H1 (cell line): Measurements from ENCODE around the gene UXT. TPM values are rescaled to one million over a fixed set of nuclear protein-coding genes. Genes with fewer than 3 reads are reported as not detected.

ENCODE experiments used
- CTCF ChIA-PET: fragments of 300-600 bp; sonication (Branson Sonifier 250); formaldehyde crosslinking; loops from one replicate; lab custom pipeline; 2021; ENCODE audit not compliant: partially characterized antibody; lab: Charles Lee
- POLR2A ChIA-PET: fragments of 300-600 bp; sonication (Branson Sonifier 250); formaldehyde crosslinking; loops from one replicate; lab custom pipeline; 2021; ENCODE audit warnings: inconsistent platforms; ENCODE audit not compliant: partially characterized antibody; lab: Charles Lee
- DNase-seq, 2 experiments: peaks; one replicate each; pipeline versions ENCODE4 v3.0.0 to v3.0.0-alpha.2; 2010 to 2022; ENCODE audit warnings: low spot score in 2 of 2, low read depth in 1 of 2, mixed read lengths in 1 of 2
- FAIRE-seq: peaks from 2 replicates; lab custom pipeline; 2011; peaks lifted over from hg19 to GRCh38; lab: Jason Lieb, UNC
- H2AFZ ChIP-seq: 2 replicates; pipeline ENCODE4 v1.8.1; 2012; ENCODE audit warnings: low read length, inconsistent platforms
- H2AK5ac ChIP-seq: 2 replicates; pipeline ENCODE4 v1.6.1; 2013; ENCODE audit warnings: low read depth, low read length
- H2BK120ac ChIP-seq: replicated peaks from 2 replicates; pipeline ENCODE3; 2013; ENCODE audit warnings: low read depth, low read length, inconsistent platforms
- H2BK12ac ChIP-seq: 2 replicates; pipeline ENCODE4 v1.6.1; 2013; ENCODE audit warnings: low read depth, low read length
- H2BK15ac ChIP-seq: 2 replicates; pipeline ENCODE4 v1.6.1; 2013; ENCODE audit warnings: low read length
- H2BK20ac ChIP-seq: 2 replicates; pipeline ENCODE4 v1.6.1; 2013; ENCODE audit warnings: low read length
- H2BK5ac ChIP-seq: 2 replicates; pipeline ENCODE4 v1.6.1; 2013; ENCODE audit warnings: low read depth, low read length
- H3K14ac ChIP-seq: 2 replicates; pipeline ENCODE4 v1.6.1; 2013; ENCODE audit warnings: inconsistent platforms; ENCODE audit not compliant: insufficient read length
- H3K18ac ChIP-seq: 2 replicates; pipeline ENCODE4 v1.6.1; 2013; ENCODE audit warnings: low read length; ENCODE audit errors: extremely low read depth
- H3K23ac ChIP-seq: 2 replicates; pipeline ENCODE4 v1.6.1; 2013; ENCODE audit warnings: inconsistent platforms; ENCODE audit not compliant: insufficient read length
- H3K23me2 ChIP-seq: 2 replicates; pipeline ENCODE4 v1.6.1; 2013; ENCODE audit warnings: low read depth, low read length
- H3K27ac ChIP-seq: 2 replicates; pipeline ENCODE4 v1.6.1; 2011; ENCODE audit warnings: low read depth, low read length, inconsistent platforms
- H3K27me3 ChIP-seq, 4 experiments: replicated peaks in 1 of 4; 1 replicate in 1 of 4; 2 replicates in 3 of 4; pipeline versions ENCODE4 v1.6.1 to v1.8.1; 2011 to 2013; ENCODE audit warnings: low read length in 3 of 4, mild to moderate bottlenecking in 3 of 4, inconsistent platforms in 2 of 4, mixed read lengths in 2 of 4, moderate library complexity in 1 of 4; ENCODE audit not compliant: control insufficient read depth in 3 of 4, insufficient read depth in 3 of 4; ENCODE audit errors: extremely low read depth in 1 of 4
- H3K36me3 ChIP-seq, 4 experiments: 2 replicates each; pipeline versions ENCODE4 v1.6.1 to v1.8.1; 2011 to 2013; ENCODE audit warnings: mild to moderate bottlenecking in 4 of 4, low read length in 3 of 4, moderate library complexity in 2 of 4, control low read depth in 1 of 4, inconsistent platforms in 1 of 4; ENCODE audit not compliant: insufficient read depth in 4 of 4, control insufficient read depth in 2 of 4
- H3K4ac ChIP-seq: replicated peaks from 2 replicates; pipeline ENCODE3; 2013; ENCODE audit warnings: low read length, low read depth, mixed read lengths, inconsistent platforms; ENCODE audit not compliant: insufficient read length
- H3K4me1 ChIP-seq, 4 experiments: replicated peaks in 1 of 4; 1 replicate in 1 of 4; 2 replicates in 3 of 4; pipeline versions ENCODE4 v1.6.1 to v1.8.1; 2011 to 2013; ENCODE audit warnings: low read length in 3 of 4, inconsistent platforms in 2 of 4, mixed read lengths in 1 of 4; ENCODE audit not compliant: insufficient read depth in 4 of 4, control insufficient read depth in 3 of 4
- H3K4me2 ChIP-seq, 2 experiments: 2 replicates each; pipeline versions ENCODE4 v1.6.1 to v1.8.1; 2011 to 2013; ENCODE audit warnings: low read depth in 2 of 2, low read length in 2 of 2, control low read depth in 1 of 2, inconsistent platforms in 1 of 2, mild to moderate bottlenecking in 1 of 2; ENCODE audit not compliant: insufficient read depth in 1 of 2
- H3K4me3 ChIP-seq, 4 experiments: fragments of 200-600, 300-600 bp in 1 of 4; sonication (generic), shearing (Covaris generic), sonication (Bioruptor Twin) in 1 of 4; 2 replicates each; pipeline versions ENCODE4 v1.5.1 to v1.8.1; 2011 to 2016; ENCODE audit warnings: low read length in 4 of 4, low read depth in 3 of 4, control low read depth in 2 of 4, inconsistent platforms in 2 of 4, mild to moderate bottlenecking in 2 of 4, mixed read lengths in 1 of 4, moderate library complexity in 1 of 4; ENCODE audit not compliant: insufficient read depth in 2 of 4; ENCODE audit errors: extremely low read depth in 1 of 4
- H3K56ac ChIP-seq: replicated peaks from 2 replicates; pipeline ENCODE3; 2013; ENCODE audit warnings: low read depth, mild to moderate bottlenecking, mixed read lengths, low read length, inconsistent platforms; ENCODE audit not compliant: insufficient read length
- H3K79me1 ChIP-seq: 2 replicates; pipeline ENCODE4 v1.6.1; 2013; ENCODE audit warnings: low read depth, low read length, control low read depth
- H3K79me2 ChIP-seq, 2 experiments: 2 replicates each; pipeline versions ENCODE4 v1.6.1 to v1.8.1; 2012 to 2013; ENCODE audit warnings: low read length in 2 of 2, mild to moderate bottlenecking in 2 of 2, inconsistent platforms in 1 of 2; ENCODE audit not compliant: insufficient read depth in 2 of 2, control insufficient read depth in 1 of 2
- H3K9ac ChIP-seq, 4 experiments: replicated peaks in 1 of 4; 1 replicate in 1 of 4; 2 replicates in 3 of 4; pipeline versions ENCODE4 v1.6.1 to v1.8.1; 2011 to 2013; ENCODE audit warnings: low read depth in 3 of 4, low read length in 3 of 4, control low read depth in 2 of 4, mild to moderate bottlenecking in 2 of 4, moderate library complexity in 2 of 4, inconsistent platforms in 1 of 4; ENCODE audit errors: extremely low read depth in 1 of 4
- H3K9me3 ChIP-seq, 2 experiments: 2 replicates each; pipeline versions ENCODE4 v1.6.1 to v1.8.1; 2012 to 2013; ENCODE audit warnings: mild to moderate bottlenecking in 2 of 2, moderate library complexity in 2 of 2, control low read depth in 1 of 2, inconsistent platforms in 1 of 2, low read depth in 1 of 2, low read length in 1 of 2, mixed read lengths in 1 of 2; ENCODE audit not compliant: insufficient read depth in 2 of 2
- H4K20me1 ChIP-seq, 2 experiments: replicated peaks in 1 of 2; 2 replicates each; pipeline versions ENCODE3 to v1.8.1; 2011 to 2013; ENCODE audit warnings: inconsistent platforms in 2 of 2, low read length in 2 of 2, mild to moderate bottlenecking in 1 of 2; ENCODE audit not compliant: insufficient read depth in 2 of 2, control insufficient read depth in 1 of 2
- H4K5ac ChIP-seq: 2 replicates; pipeline ENCODE4 v1.6.1; 2013; ENCODE audit warnings: low read length, low read depth, mixed read lengths, inconsistent platforms; ENCODE audit not compliant: insufficient read length
- H4K8ac ChIP-seq: 2 replicates; pipeline ENCODE4 v1.8.0; 2013; ENCODE audit warnings: mild to moderate bottlenecking, moderate library complexity, low read length, inconsistent platforms; ENCODE audit not compliant: insufficient read depth; ENCODE audit errors: extremely low read depth
- H4K91ac ChIP-seq: replicated peaks from 2 replicates; pipeline ENCODE3; 2013; ENCODE audit warnings: low read length, mixed read lengths, inconsistent platforms; ENCODE audit not compliant: insufficient read length
- EP300 ChIP-seq, 2 experiments: IDR thresholded peaks; 1 replicate in 1 of 2; 2 replicates in 1 of 2; pipeline ENCODE4 v1.6.1; 2011 to 2012; ENCODE audit warnings: low read depth in 2 of 2, low read length in 2 of 2, mild to moderate bottlenecking in 2 of 2, borderline replicate concordance in 1 of 2, inconsistent platforms in 1 of 2, moderate library complexity in 1 of 2
- FOSL1 ChIP-seq: IDR thresholded peaks from 2 replicates; pipeline ENCODE4 v1.6.1; 2011; ENCODE audit warnings: mild to moderate bottlenecking, low read depth, low read length, moderate library complexity; ENCODE audit not compliant: insufficient read depth
- GTF2F1 ChIP-seq: IDR thresholded peaks from 2 replicates; pipeline ENCODE4 v1.6.1; 2012; ENCODE audit warnings: low read depth, low read length, improper control_type of control experiment, borderline replicate concordance
- SIN3A ChIP-seq, 2 experiments: IDR thresholded peaks in 1 of 2; conservative IDR thresholded peaks in 1 of 2; 2 replicates each; pipeline ENCODE4 v1.6.1; 2011 to 2012; ENCODE audit warnings: low read length in 2 of 2, improper control_type of control experiment in 1 of 2, low read depth in 1 of 2, mild to moderate bottlenecking in 1 of 2
- SP4 ChIP-seq: IDR thresholded peaks from 2 replicates; pipeline ENCODE4 v1.6.1; 2012; ENCODE audit warnings: low read length, inconsistent platforms
- ZNF274 ChIP-seq: IDR thresholded peaks from 2 replicates; pipeline ENCODE4 v1.7.0; 2012; ENCODE audit warnings: low read length, borderline replicate concordance; ENCODE audit errors: extremely low read depth
- WGBS, 2 experiments: shearing (Covaris generic) in 1 of 2; methylation state at CpG; one replicate each; pipeline versions ENCODE4 v1.1.6 to v1.1.7; 2013 to 2015; ENCODE audit warnings: low lambda C conversion rate in 2 of 2, mixed read lengths in 2 of 2, inconsistent platforms in 1 of 2, low coverage in 1 of 2, missing lambda C conversion rate in 1 of 2; ENCODE audit not compliant: insufficient replicate concordance in 2 of 2, insufficient coverage in 1 of 2, insufficient read length in 1 of 2; ENCODE audit errors: extremely low coverage in 1 of 2, missing lambda C conversion rate in 1 of 2; 5-methylcytosine and 5-hydroxymethylcytosine counted together
- polyA plus RNA-seq, 7 experiments: library from polyadenylated mRNA; depleted of rRNA in 3 of 7; stranded (reverse) in 5 of 7; unstranded in 2 of 7; fragments of >200 nt in 5 of 7; fragments of 200-250 nt in 2 of 7; gene quantifications; 1 replicate in 5 of 7; 2 replicates in 1 of 7; 4 replicates in 1 of 7; pipeline versions ENCODE4 v1.2.1 to v1.2.3, GENCODE V29; 2011 to 2013; ENCODE audit warnings: missing spikeins in 2 of 7, mixed read lengths in 2 of 7
- total RNA-seq: library from RNA; stranded (reverse); fragmentation: NEBNext Ultra II Directional; extraction: Animal tissue kit (Norgen Biotek cat#: 25700); gene quantifications from 2 replicates; pipeline ENCODE4 v1.2.1, GENCODE V29; 2021

The UXT gene
- total and polyA plus RNA-seq, 2 of the 8 experiments (the other 6 are each of a cell fraction or from before 2014, with no cell fraction given): 69.4 to 116 TPM

DNA sequence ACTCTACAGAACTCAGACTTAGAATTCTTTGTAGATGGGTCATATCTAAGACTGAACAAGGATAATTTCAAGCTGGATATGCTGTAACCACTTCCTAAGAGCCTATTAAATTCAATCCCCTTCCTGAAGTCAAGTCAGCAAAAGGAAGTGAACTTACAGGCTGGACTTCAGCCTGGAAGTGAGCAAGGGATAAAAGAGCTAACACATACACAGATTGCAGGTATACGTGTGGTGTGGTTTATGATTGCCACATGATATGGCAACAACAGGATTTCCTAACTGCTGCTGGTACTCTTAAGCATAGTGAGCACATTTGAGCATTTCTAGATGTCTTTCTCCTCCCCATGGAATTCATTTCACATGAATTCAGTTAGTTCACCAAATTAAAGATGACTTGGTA lies 38.2 kb upstream of the UXT start:
- no peak overlapping the region for H3K9ac ChIP-seq
- H3K79me2 ChIP-seq: no peaks in the 10 kb centered on the region
- WGBS, 2 experiments: 90% methylated on average over 1 of the region's 1 CpG; no CpG with 5 or more reads in 1 of the 2 experiments
- ChIA-PET POLR2A (no interaction called here), CTCF (no interaction called here)
- no peaks in the 10 kb centered on the region for H3K4me1 ChIP-seq
- no peaks in the 10 kb centered on the region for H3K23me2 ChIP-seq
- H3K27me3 ChIP-seq: no peaks in the 10 kb centered on the region
- H3K14ac ChIP-seq: no peak overlapping the region
- H3K4ac ChIP-seq: no peak overlapping the region
- H2AFZ ChIP-seq: no peak overlapping the region
- H3K56ac ChIP-seq: no peak overlapping the region
- no peaks in the 10 kb centered on the region for H4K20me1 ChIP-seq
- no peaks in the 10 kb centered on the region for H3K79me1 ChIP-seq
- no peak overlapping the region for H2BK5ac ChIP-seq
- no peak overlapping the region for H2AK5ac ChIP-seq
- no peaks in the 10 kb centered on the region for H3K9me3 ChIP-seq
- H3K4me2 ChIP-seq: no peak overlapping the region
- no peak overlapping the region for H2BK12ac ChIP-seq
- H4K5ac ChIP-seq: no peak overlapping the region
- no peak for FAIRE-seq
- no peak overlapping the region for H3K27ac ChIP-seq
- H3K23ac ChIP-seq: no peak overlapping the region
- no peak overlapping the region for H2BK20ac ChIP-seq
- H2BK120ac ChIP-seq: no peak overlapping the region
- no peak overlapping the region for H3K18ac ChIP-seq
- TF ChIP-seq GTF2F1 (no peak), ZNF274 (no peak), EP300 (IDR thresholded peaks at IDR 0.05; ENCODE audit: borderline replicate concordance in 1 of 2, low read depth in 2 of 2, low read length in 2 of 2) (no peak), SIN3A (conservative IDR thresholded peaks at IDR 0.05 in 1 of 2, IDR thresholded peaks at IDR 0.05 in 1 of 2; ENCODE audit: low read depth in 1 of 2, low read length in 2 of 2) (no peak), FOSL1 (no peak), SP4 (no peak)
- TF ChIP-seq, all 59 proteins: peak for 0
- H3K4me3 ChIP-seq: no peak overlapping the region
- no peak overlapping the region for H4K8ac ChIP-seq
- H4K91ac ChIP-seq: no peak overlapping the region
- no peak for DNase-seq
- H3K36me3 ChIP-seq: no peaks in the 10 kb centered on the region
- no peak overlapping the region for H2BK15ac ChIP-seq
